Neural progenitor cell (in vitro differentiated cells): Measurements from ENCODE around the gene MACROD2. TPM values are rescaled to one million over a fixed set of nuclear protein-coding genes. Genes with fewer than 3 reads are reported as not detected.

Experiments
- DNase-seq: peaks from one replicate; pipeline ENCODE4 v3.0.0-alpha.2; 2016; ENCODE audit warnings: low spot score
- H2AFZ ChIP-seq: fragments of 200-600 bp; sonication (generic); replicated peaks from 2 replicates; pipeline ENCODE4 v1.6.1; 2016; ENCODE audit warnings: antibody characterized with exemption
- H3F3A ChIP-seq: fragments of 200-600 bp; sonication (generic); 2 replicates; pipeline ENCODE4 v1.6.1; 2016; ENCODE audit warnings: antibody characterized with exemption, low read depth
- H3K27ac ChIP-seq: fragments of 200-600 bp; sonication (generic); 2 replicates; pipeline ENCODE4 v1.5.1; 2016; ENCODE audit warnings: mild to moderate bottlenecking
- H3K27me3 ChIP-seq: fragments of 200-600 bp; sonication (generic); 2 replicates; pipeline ENCODE4 v1.6.1; 2016; ENCODE audit warnings: mild to moderate bottlenecking, moderate library complexity
- H3K36me3 ChIP-seq: fragments of 200-600 bp; sonication (generic); 2 replicates; pipeline ENCODE4 v1.5.1; 2016
- H3K4me1 ChIP-seq: fragments of 200-600 bp; sonication (generic); 2 replicates; pipeline ENCODE4 v1.6.1; 2016; ENCODE audit warnings: mixed run types
- H3K4me2 ChIP-seq: fragments of 200-600 bp; sonication (generic); 2 replicates; pipeline ENCODE4 v1.6.1; 2016
- H3K4me3 ChIP-seq: fragments of 200-600 bp; sonication (generic); 2 replicates; pipeline ENCODE4 v1.5.1; 2016
- H3K79me2 ChIP-seq: fragments of 200-600 bp; sonication (generic); 2 replicates; pipeline ENCODE4 v1.6.1; 2016; ENCODE audit warnings: low read depth
- H3K9ac ChIP-seq: fragments of 200-600 bp; sonication (generic); 2 replicates; pipeline ENCODE4 v1.6.1; 2016
- H3K9me3 ChIP-seq: fragments of 200-600 bp; sonication (generic); 2 replicates; pipeline ENCODE4 v1.5.1; 2016; ENCODE audit warnings: low read depth
- H4K20me1 ChIP-seq: fragments of 200-600 bp; sonication (generic); 2 replicates; pipeline ENCODE4 v1.6.1; 2016; ENCODE audit warnings: low read depth
- H3K27ac Mint-ChIP-seq: 3 replicates; pipeline ENCODE4 v1.8.0; 2021; ENCODE audit warnings: mixed read lengths
- H3K27me3 Mint-ChIP-seq: 2 replicates; pipeline ENCODE4 v1.8.0; 2022; ENCODE audit warnings: low read depth, mild to moderate bottlenecking, inconsistent platforms, moderate library complexity, mixed read lengths; ENCODE audit not compliant: insufficient read depth
- H3K36me3 Mint-ChIP-seq: 3 replicates; pipeline ENCODE4 v1.8.0; 2021; ENCODE audit warnings: mixed read lengths
- H3K4me1 Mint-ChIP-seq: 3 replicates; pipeline ENCODE4 v1.8.0; 2021; ENCODE audit warnings: mixed read lengths
- H3K4me3 Mint-ChIP-seq: 3 replicates; pipeline ENCODE4 v1.8.0; 2021; ENCODE audit warnings: mild to moderate bottlenecking, moderate library complexity, mixed read lengths
- H3K9me3 Mint-ChIP-seq: 3 replicates; pipeline ENCODE4 v1.8.0; 2020; ENCODE audit warnings: mixed read lengths
- CTCF ChIP-seq: fragments of 200-600 bp; sonication (generic); IDR thresholded peaks from 2 replicates; pipeline ENCODE4 v1.5.1; 2017; ENCODE audit warnings: antibody characterized with exemption, mild to moderate bottlenecking
- EZH2 ChIP-seq: fragments of 200-600 bp; sonication (generic); IDR thresholded peaks from 2 replicates; pipeline ENCODE4 v1.6.1; 2017; ENCODE audit warnings: antibody characterized with exemption, mild to moderate bottlenecking, moderate library complexity
- EZH2phosphoT487 ChIP-seq: fragments of 200-600 bp; sonication (generic); IDR thresholded peaks from 2 replicates; pipeline ENCODE4 v1.6.1; 2017; ENCODE audit warnings: antibody characterized with exemption
- total RNA-seq: library from RNA; depleted of rRNA; stranded (reverse); fragments of >200 nt; gene quantifications from 2 replicates; pipeline ENCODE4 v1.2.3, GENCODE V29; 2015; ENCODE audit warnings: low replicate concordance

MACROD2 gene
- total RNA-seq, 1 donor from 2014 or later, result 11.9 TPM

- no peaks in the 10 kb centered on the region for H3F3A ChIP-seq
- peak; percentile 70 for DNase-seq
- no peaks in the 10 kb centered on the region for H3K4me1 ChIP-seq
- H3K9me3 ChIP-seq, result no peaks in the 10 kb centered on the region
- H3K4me2 ChIP-seq, result no peak overlapping the region
- Mint-ChIP-seq H3K9me3 (peaks cover 5% of the 10 kb centered on the region), H3K36me3 (no peaks in the 10 kb centered on the region), H3K27me3 (peaks cover 8% of the 10 kb centered on the region), H3K27ac (no peak overlapping the region), H3K4me3 (no peak overlapping the region), H3K4me1 (peaks cover 2% of the 10 kb centered on the region)
- H2AFZ ChIP-seq, result peak overlapping the region; percentile 13
- H3K27me3 ChIP-seq, result no peaks in the 10 kb centered on the region
- H3K36me3 ChIP-seq, result no peaks in the 10 kb centered on the region
- no peaks in the 10 kb centered on the region for H3K79me2 ChIP-seq
- no peak overlapping the region for H3K27ac ChIP-seq
- no peak overlapping the region for H3K9ac ChIP-seq
- H3K4me3 ChIP-seq, result no peak overlapping the region
- TF ChIP-seq CTCF (peak; percentile 80), EZH2 (no peak)
- no peaks in the 10 kb centered on the region for H4K20me1 ChIP-seq
Observed at GRCh38 chr20:15236812-15237211, 1241.5 kb downstream of the MACROD2 start.

DNA sequence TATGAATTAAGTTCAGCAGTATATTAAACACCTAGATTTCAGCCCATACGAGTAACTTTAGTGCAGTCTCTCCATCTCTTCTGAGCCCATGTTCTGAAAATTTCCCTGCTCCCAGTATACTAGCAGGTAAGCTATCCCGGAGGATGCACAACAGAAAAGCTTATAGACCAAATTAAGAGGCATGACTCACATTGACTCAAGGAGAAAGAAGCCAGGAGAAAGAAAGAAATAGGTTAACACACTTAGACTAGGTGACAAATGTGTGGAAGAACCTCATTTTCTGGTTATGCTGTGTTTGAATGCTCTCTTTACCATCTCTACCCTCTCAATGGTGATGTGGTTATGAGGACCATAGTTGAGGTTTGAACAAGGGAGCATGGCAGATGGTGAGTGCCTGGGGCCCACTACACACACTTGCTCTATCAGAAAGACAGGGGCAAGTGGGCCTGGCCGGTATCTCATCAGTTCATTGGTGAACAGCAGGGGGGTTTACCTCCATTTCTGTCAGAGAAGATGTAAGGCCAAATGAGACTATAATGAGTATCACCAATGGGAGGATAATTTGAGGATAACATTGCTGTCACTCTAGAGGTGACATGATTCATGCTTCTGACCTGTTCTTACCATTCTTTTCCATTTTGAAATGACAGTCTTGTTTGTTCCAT, 1244.4 kb downstream of the MACROD2 start:
- no peaks in the 10 kb centered on the region for H3K36me3 Mint-ChIP-seq
- Histone ChIP-seq H3K27me3 (no peaks in the 10 kb centered on the region), H3K4me1 (no peaks in the 10 kb centered on the region), H2AFZ (no peak overlapping the region), H3K36me3 (no peaks in the 10 kb centered on the region), H3K9me3 (no peaks in the 10 kb centered on the region), H3K4me3 (no peak overlapping the region), H3K9ac (no peak overlapping the region), H3K4me2 (no peak overlapping the region), H3F3A (no peaks in the 10 kb centered on the region), H3K27ac (no peak overlapping the region), H4K20me1 (no peaks in the 10 kb centered on the region), H3K79me2 (no peaks in the 10 kb centered on the region)
- no peak for TF ChIP-seq EZH2
- no peak for TF ChIP-seq EZH2phosphoT487
- TF ChIP-seq CTCF, result no peak
- H3K4me3 Mint-ChIP-seq, result no peak overlapping the region
- no peak for DNase-seq
- H3K27me3 Mint-ChIP-seq, result peaks cover 8% of the 10 kb centered on the region
- peaks cover 3% of the 10 kb centered on the region for H3K9me3 Mint-ChIP-seq
- H3K27ac Mint-ChIP-seq, result no peak overlapping the region
- H3K4me1 Mint-ChIP-seq, result peaks cover 2% of the 10 kb centered on the region

GRCh38 chr20:15240801-15241200, 1245.5 kb downstream of the MACROD2 start:
- H3K9me3 Mint-ChIP-seq, result peaks cover 3% of the 10 kb centered on the region
- no peaks in the 10 kb centered on the region for H3K9me3 ChIP-seq
- no peaks in the 10 kb centered on the region for H3K36me3 ChIP-seq
- peaks cover 8% of the 10 kb centered on the region for H3K27me3 Mint-ChIP-seq
- H3K36me3 Mint-ChIP-seq, result no peaks in the 10 kb centered on the region
- no peak for TF ChIP-seq EZH2phosphoT487
- TF ChIP-seq EZH2, result no peak
- TF ChIP-seq CTCF, result no peak
- no peak overlapping the region for H3K27ac ChIP-seq
- peaks cover 2% of the 10 kb centered on the region for H3K4me1 Mint-ChIP-seq
- no peak overlapping the region for H3K27ac Mint-ChIP-seq
- no peak overlapping the region for H3K4me3 Mint-ChIP-seq
- H3K4me1 ChIP-seq, result no peaks in the 10 kb centered on the region
- no peaks in the 10 kb centered on the region for H4K20me1 ChIP-seq
- no peak for DNase-seq
- H2AFZ ChIP-seq, result no peak overlapping the region
- no peak overlapping the region for H3K9ac ChIP-seq
- no peaks in the 10 kb centered on the region for H3K79me2 ChIP-seq
- H3K4me2 ChIP-seq, result no peak overlapping the region
- no peaks in the 10 kb centered on the region for H3K27me3 ChIP-seq
- H3F3A ChIP-seq, result no peaks in the 10 kb centered on the region
- H3K4me3 ChIP-seq, result no peak overlapping the region
